Adrenal gland (tissue), 12 donors: ENCODE data around the gene TCHHL1. TPM values are rescaled to one million over a fixed set of nuclear protein-coding genes. Genes with fewer than 3 reads are reported as not detected.

ENCODE experiments used
- DNase-seq, 7 donors: peaks; one replicate each; pipeline ENCODE4 v3.0.0-alpha.2; 2019 to 2020
- H3K27ac ChIP-seq, 5 donors: fragments of 200-600 bp; sonication (generic) in 4 of 5; 1 replicate in 3 of 5; 2 replicates in 2 of 5; pipeline versions ENCODE4 v1.5.1 to v1.8.0; 2016 to 2020; ENCODE audit warnings: mild to moderate bottlenecking in 1 of 5
- H3K27me3 ChIP-seq: fragments of 200-600 bp; 2 replicates; pipeline ENCODE4 v1.8.0; 2021
- H3K36me3 ChIP-seq, 2 donors: fragments of 200-600 bp; replicated peaks in 1 of 2; 1 replicate in 1 of 2; 2 replicates in 1 of 2; pipeline versions ENCODE4 v1.5.1 to v1.8.0; 2018 to 2022
- H3K4me1 ChIP-seq, 2 donors: fragments of 200-600 bp; replicated peaks in 1 of 2; 1 replicate in 1 of 2; 2 replicates in 1 of 2; pipeline versions ENCODE4 v1.5.1 to v1.8.0; 2018 to 2021
- H3K4me3 ChIP-seq, 4 donors: fragments of 200-600 bp; sonication (generic) in 3 of 4; one replicate each; pipeline ENCODE4 v1.5.1; 2016 to 2018
- H3K9me3 ChIP-seq, 3 donors: fragments of 200-600 bp; sonication (generic) in 1 of 3; replicated peaks in 1 of 3; 1 replicate in 2 of 3; 2 replicates in 1 of 3; pipeline versions ENCODE4 v1.5.1 to v1.8.0; 2016 to 2021
- POLR2A ChIP-seq, 2 donors: fragments of 450-650 bp; IDR thresholded peaks; one replicate each; pipeline ENCODE4 v1.6.1; 2017; ENCODE audit warnings: antibody characterized with exemption in 2 of 2, mild to moderate bottlenecking in 2 of 2, moderate library complexity in 1 of 2
- WGBS, 4 donors: extraction: QIAGEN DNeasy Blood & Tissue Kit in 2 of 4; methylation state at CpG; one replicate each; pipeline versions ENCODE4 v1.1.5 to v1.1.7; 2013 to 2017; 5-methylcytosine and 5-hydroxymethylcytosine counted together
- intact Hi-C, 2 donors: fragments of 100-400 bp; cut with DNase I; formaldehyde crosslinking; loops; one replicate each; pipeline versions ENCODE4 v1.14.1 to v1.15.0; 2022 to 2023
- polyA plus RNA-seq, 3 donors: library from polyadenylated mRNA; stranded (reverse); fragments of 200-250 nt in 2 of 3; fragments of 350-450 nt in 1 of 3; fragmentation: Illumina TruSeq in 1 of 3; extraction: RNeasy Lipid Tissue Mini Kit (QIAGEN cat#74804) in 1 of 3; gene quantifications; one replicate each; pipeline ENCODE4 v1.2.3, GENCODE V29; 2013 to 2014
- total RNA-seq, 9 donors: library from RNA; depleted of rRNA in 4 of 9; stranded (reverse); fragments of >200 nt in 4 of 9; fragments of 120-200 nt in 1 of 9; fragmentation: NEBNext Ultra II Directional in 1 of 9; extraction: Animal tissue kit (Norgen Biotek cat#: 25700) in 1 of 9; gene quantifications; one replicate each; pipeline versions ENCODE4 v1.1.0 to v1.2.4, GENCODE V29; 2013 to 2023
- TF ChIP-seq, protein P1 (sequence below), 6 experiments: fragments of 450-650 bp in 4 of 6; fragments of 200-600 bp in 2 of 6; sonication (generic) in 1 of 6; IDR thresholded peaks; 1 replicate in 5 of 6; 2 replicates in 1 of 6; pipeline versions ENCODE4 v1.5.1 to v1.8.0; 2016 to 2021; ENCODE audit warnings: antibody characterized with exemption in 6 of 6, mild to moderate bottlenecking in 2 of 6, moderate library complexity in 1 of 6
- donor health status: healthy with polysubstance abuse.
- donor health status: Bipolar disorder and iron deficiency.
- donor health status: DM: yes; HTN: yes; CAD: no.
- donor health status: DM: no; HTN: no; CAD: no.
- donor health status: DM: no; HTN: no; CAD: no.
- donor health status: DM: yes; HTN: yes; CAD: no.

The TCHHL1 gene
- total and polyA plus RNA-seq, 12 donors = not detected

DNA sequence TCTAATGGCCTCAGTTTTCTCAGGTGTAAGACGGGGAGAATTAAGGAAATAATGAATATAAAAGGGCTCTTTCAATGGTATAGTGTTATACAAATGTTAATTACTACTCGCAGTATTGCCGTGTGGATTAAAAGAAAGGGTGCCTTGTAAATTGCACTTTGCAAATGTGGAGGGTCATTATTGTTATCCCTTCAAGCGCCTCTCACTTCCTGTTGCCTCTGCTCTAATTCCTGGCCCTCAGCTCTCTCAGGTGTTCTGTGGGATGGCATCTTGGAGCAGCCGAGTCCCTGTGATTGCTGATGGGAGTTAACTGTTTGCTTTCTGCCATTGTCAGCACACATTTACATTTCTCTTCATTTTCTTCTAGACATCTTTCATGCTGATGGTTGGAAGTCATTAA lies 45.0 kb downstream of the TCHHL1 start:
- no peak overlapping the region for H3K27ac ChIP-seq
- no peak for TF ChIP-seq POLR2A (IDR thresholded peaks at IDR 0.05)
- TF ChIP-seq, protein P1, sequence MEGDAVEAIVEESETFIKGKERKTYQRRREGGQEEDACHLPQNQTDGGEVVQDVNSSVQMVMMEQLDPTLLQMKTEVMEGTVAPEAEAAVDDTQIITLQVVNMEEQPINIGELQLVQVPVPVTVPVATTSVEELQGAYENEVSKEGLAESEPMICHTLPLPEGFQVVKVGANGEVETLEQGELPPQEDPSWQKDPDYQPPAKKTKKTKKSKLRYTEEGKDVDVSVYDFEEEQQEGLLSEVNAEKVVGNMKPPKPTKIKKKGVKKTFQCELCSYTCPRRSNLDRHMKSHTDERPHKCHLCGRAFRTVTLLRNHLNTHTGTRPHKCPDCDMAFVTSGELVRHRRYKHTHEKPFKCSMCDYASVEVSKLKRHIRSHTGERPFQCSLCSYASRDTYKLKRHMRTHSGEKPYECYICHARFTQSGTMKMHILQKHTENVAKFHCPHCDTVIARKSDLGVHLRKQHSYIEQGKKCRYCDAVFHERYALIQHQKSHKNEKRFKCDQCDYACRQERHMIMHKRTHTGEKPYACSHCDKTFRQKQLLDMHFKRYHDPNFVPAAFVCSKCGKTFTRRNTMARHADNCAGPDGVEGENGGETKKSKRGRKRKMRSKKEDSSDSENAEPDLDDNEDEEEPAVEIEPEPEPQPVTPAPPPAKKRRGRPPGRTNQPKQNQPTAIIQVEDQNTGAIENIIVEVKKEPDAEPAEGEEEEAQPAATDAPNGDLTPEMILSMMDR (IDR thresholded peaks at IDR 0.05) = no peak
- no peaks in the 10 kb centered on the region for H3K27me3 ChIP-seq
- no peak for DNase-seq
- H3K9me3 ChIP-seq = no peaks in the 10 kb centered on the region
- H3K4me3 ChIP-seq = no peak overlapping the region
- intact Hi-C loops = no loop called here
- no peaks in the 10 kb centered on the region for H3K36me3 ChIP-seq
- 66 to 78% (median 71%) methylated on average over 5 of the region's 5 CpGs for WGBS, 4 donors
- H3K4me1 ChIP-seq = peaks cover 16 to 21% of the 10 kb centered on the region in 2 donors

DNA sequence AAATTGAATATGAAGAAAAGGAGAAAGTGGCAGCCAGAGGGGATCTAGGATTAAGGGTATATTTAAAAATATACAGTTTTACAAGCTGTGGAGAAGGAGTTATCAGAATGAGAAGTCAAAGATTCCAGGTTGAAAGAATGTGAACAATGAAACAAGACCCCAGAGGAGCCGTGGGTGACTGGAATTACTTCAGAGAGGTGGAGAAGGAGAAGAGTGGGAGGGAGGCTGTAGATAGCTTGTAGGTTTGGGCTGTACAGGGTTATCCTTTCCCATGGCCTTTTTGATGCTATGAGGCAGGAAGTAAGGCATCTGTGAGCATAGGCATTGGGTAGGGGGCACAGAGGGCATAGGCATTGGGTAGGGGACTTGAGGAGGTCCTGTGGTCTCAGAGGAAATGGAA lies 46.8 kb downstream of the TCHHL1 start:
- WGBS, 4 donors = 48 to 65% (median 59%) methylated on average over 1 of the region's 1 CpG
- no peaks in the 10 kb centered on the region for H3K36me3 ChIP-seq
- H3K4me3 ChIP-seq = no peak overlapping the region
- no peak for DNase-seq
- H3K27ac ChIP-seq = no peak overlapping the region
- intact Hi-C loops = no loop called here
- TF ChIP-seq, protein P1 (IDR thresholded peaks at IDR 0.05) = no peak
- TF ChIP-seq POLR2A (IDR thresholded peaks at IDR 0.05) = no peak
- H3K9me3 ChIP-seq = no peaks in the 10 kb centered on the region
- no peaks in the 10 kb centered on the region for H3K27me3 ChIP-seq
- H3K4me1 ChIP-seq = peaks cover 2 to 7% of the 10 kb centered on the region in 2 donors

DNA sequence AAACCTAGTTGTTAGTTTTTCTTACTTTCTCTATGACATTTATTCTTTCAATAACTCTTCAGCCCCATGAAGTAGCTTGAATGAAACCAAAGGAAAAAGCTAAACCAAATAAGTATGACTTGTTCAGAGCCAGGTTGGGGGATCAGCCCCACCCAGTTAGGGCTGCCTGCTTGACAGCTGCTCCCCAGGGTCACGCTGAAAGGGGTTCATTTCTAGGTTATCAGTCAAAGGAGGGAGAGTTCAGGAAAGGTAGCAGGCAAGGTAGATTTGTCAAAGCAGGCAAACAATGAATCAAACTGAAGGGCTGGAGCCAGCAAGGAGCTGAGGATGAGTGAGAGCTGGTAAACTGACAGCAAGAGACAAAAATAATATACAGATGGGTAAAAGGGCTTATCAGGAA lies 49.0 kb downstream of the TCHHL1 start:
- intact Hi-C loops = no loop called here
- TF ChIP-seq, protein P1 (IDR thresholded peaks at IDR 0.05) = no peak
- TF ChIP-seq POLR2A (IDR thresholded peaks at IDR 0.05) = no peak
- H3K4me3 ChIP-seq = no peak overlapping the region
- H3K36me3 ChIP-seq = no peaks in the 10 kb centered on the region
- H3K27ac ChIP-seq = no peak overlapping the region
- H3K9me3 ChIP-seq = no peaks in the 10 kb centered on the region
- no peak for DNase-seq
- WGBS, 4 donors = 56 to 78% (median 70%) methylated on average over 1 of the region's 1 CpG
- H3K4me1 ChIP-seq = peaks cover 4 to 12% of the 10 kb centered on the region in 2 donors
- no peaks in the 10 kb centered on the region for H3K27me3 ChIP-seq

DNA sequence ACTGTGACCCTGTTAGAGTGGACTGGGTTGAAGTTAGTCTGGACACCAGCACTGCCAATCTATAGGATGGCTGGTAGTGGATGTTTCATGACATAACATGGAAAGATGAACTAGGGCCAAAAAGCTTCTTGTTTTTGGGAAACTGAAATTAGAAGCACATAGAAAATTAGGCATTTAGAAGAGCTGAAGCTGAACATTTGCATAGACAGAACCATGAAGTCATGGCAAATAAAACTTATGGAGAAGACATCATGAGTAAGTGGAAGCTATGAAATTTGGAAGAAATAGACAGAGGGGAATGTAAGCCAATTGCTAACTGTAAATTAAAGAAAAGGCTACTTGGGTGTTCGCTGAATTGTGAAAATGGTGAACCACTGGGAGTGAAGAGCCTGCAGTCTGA lies 49.4 kb downstream of the TCHHL1 start:
- Histone ChIP-seq H3K4me3 (no peak overlapping the region), H3K36me3 (no peaks in the 10 kb centered on the region), H3K4me1 (peaks cover 5 to 16% of the 10 kb centered on the region in 2 donors), H3K27me3 (no peaks in the 10 kb centered on the region), H3K27ac (no peak overlapping the region), H3K9me3 (no peaks in the 10 kb centered on the region)
- no peak for DNase-seq
- intact Hi-C loops = no loop called here
- TF ChIP-seq POLR2A (IDR thresholded peaks at IDR 0.05) = no peak
- TF ChIP-seq, protein P1 (IDR thresholded peaks at IDR 0.05) = no peak
- WGBS, 4 donors = 90 to 96% (median 91%) methylated on average over 1 of the region's 1 CpG
